ENCODE data around the gene MTCL1. TPM values are rescaled to one million over a fixed set of nuclear protein-coding genes. Genes with fewer than 3 reads are reported as not detected.

Gene MTCL1
- total and polyA plus RNA-seq, 2 donors (not counting 1 experiment from before 2014, with no cell fraction given): 35.0 to 56.0 TPM

GRCh38 chr18:8792688-8793316 lies 87.4 kb downstream of the MTCL1 start:
- H3K9ac ChIP-seq (ENCODE audit: insufficient read depth, low read length): no peak overlapping the region
- H3K4me1 ChIP-seq (ENCODE audit: control insufficient read depth, extremely low read depth, insufficient read depth, low read length): peaks cover 12% of the 10 kb centered on the region
- DNase-seq (ENCODE audit: low read depth in 2 of 2): no peak
- no peak overlapping the region for H3K27ac ChIP-seq (ENCODE audit: insufficient read depth, low read length)
- H3K4me2 ChIP-seq (ENCODE audit: extremely low read depth, insufficient read depth, low read length): no peak overlapping the region
- H3K4me3 ChIP-seq (replicated peaks in 1 of 4; ENCODE audit: control extremely low read depth in 1 of 4, insufficient read depth in 1 of 4, low read depth in 3 of 4, low read length in 4 of 4): no peak overlapping the region
- peaks cover 10% of the 10 kb centered on the region for H3K36me3 ChIP-seq (ENCODE audit: control insufficient read depth, insufficient read depth, low read length)
- no peaks in the 10 kb centered on the region for H3K27me3 ChIP-seq (ENCODE audit: control insufficient read depth, insufficient read depth, low read length)
- TF ChIP-seq CTCF (conservative IDR thresholded peaks at IDR 0.05 in 1 of 2, IDR thresholded peaks at IDR 0.05 in 1 of 2; ENCODE audit: low read depth in 1 of 2, low read length in 2 of 2): no peak
- no peak for TF ChIP-seq EZH2 (IDR thresholded peaks at IDR 0.05; ENCODE audit: low read length, missing control alignments)
- H3K9me3 ChIP-seq (ENCODE audit: control insufficient read depth, insufficient read depth, low read depth, low read length): no peaks in the 10 kb centered on the region
- H3K79me2 ChIP-seq (ENCODE audit: control insufficient read depth, insufficient read depth, low read length): no peaks in the 10 kb centered on the region
- H2AFZ ChIP-seq (ENCODE audit: low read length): no peak overlapping the region
- no peaks in the 10 kb centered on the region for H4K20me1 ChIP-seq (ENCODE audit: control insufficient read depth, extremely low read depth, insufficient read depth, low read length)

GRCh38 chr18:8793445-8794155 lies 88.2 kb downstream of the MTCL1 start:
- no peaks in the 10 kb centered on the region for H3K9me3 ChIP-seq (ENCODE audit: control insufficient read depth, insufficient read depth, low read depth, low read length)
- DNase-seq (ENCODE audit: low read depth in 2 of 2): peak in 1 of 2 donors; percentile 37
- H3K36me3 ChIP-seq (ENCODE audit: control insufficient read depth, insufficient read depth, low read length): peaks cover 15% of the 10 kb centered on the region
- no peaks in the 10 kb centered on the region for H3K27me3 ChIP-seq (ENCODE audit: control insufficient read depth, insufficient read depth, low read length)
- H4K20me1 ChIP-seq (ENCODE audit: control insufficient read depth, extremely low read depth, insufficient read depth, low read length): no peaks in the 10 kb centered on the region
- H3K27ac ChIP-seq (ENCODE audit: insufficient read depth, low read length): peak overlapping the region; percentile 46
- no peak overlapping the region for H3K9ac ChIP-seq (ENCODE audit: insufficient read depth, low read length)
- H3K4me1 ChIP-seq (ENCODE audit: control insufficient read depth, extremely low read depth, insufficient read depth, low read length): peaks cover 14% of the 10 kb centered on the region
- TF ChIP-seq CTCF (conservative IDR thresholded peaks at IDR 0.05 in 1 of 2, IDR thresholded peaks at IDR 0.05 in 1 of 2; ENCODE audit: low read depth in 1 of 2, low read length in 2 of 2): no peak
- no peak for TF ChIP-seq EZH2 (IDR thresholded peaks at IDR 0.05; ENCODE audit: low read length, missing control alignments)
- H3K79me2 ChIP-seq (ENCODE audit: control insufficient read depth, insufficient read depth, low read length): no peaks in the 10 kb centered on the region
- H3K4me2 ChIP-seq (ENCODE audit: extremely low read depth, insufficient read depth, low read length): no peak overlapping the region
- H3K4me3 ChIP-seq (replicated peaks in 1 of 4; ENCODE audit: control extremely low read depth in 1 of 4, insufficient read depth in 1 of 4, low read depth in 3 of 4, low read length in 4 of 4): no peak overlapping the region
- H2AFZ ChIP-seq (ENCODE audit: low read length): no peak overlapping the region

GRCh38 chr18:8794156-8794933 lies 89.0 kb downstream of the MTCL1 start:
- Histone ChIP-seq H3K9me3 (ENCODE audit: control insufficient read depth, insufficient read depth, low read depth, low read length) (no peaks in the 10 kb centered on the region), H3K79me2 (ENCODE audit: control insufficient read depth, insufficient read depth, low read length) (no peaks in the 10 kb centered on the region), H3K27me3 (ENCODE audit: control insufficient read depth, insufficient read depth, low read length) (no peaks in the 10 kb centered on the region), H3K36me3 (ENCODE audit: control insufficient read depth, insufficient read depth, low read length) (peaks cover 13% of the 10 kb centered on the region), H3K9ac (ENCODE audit: insufficient read depth, low read length) (no peak overlapping the region), H4K20me1 (ENCODE audit: control insufficient read depth, extremely low read depth, insufficient read depth, low read length) (no peaks in the 10 kb centered on the region), H3K4me2 (ENCODE audit: extremely low read depth, insufficient read depth, low read length) (no peak overlapping the region), H3K27ac (ENCODE audit: insufficient read depth, low read length) (peak overlapping the region; percentile 46), H3K4me1 (ENCODE audit: control insufficient read depth, extremely low read depth, insufficient read depth, low read length) (peaks cover 21% of the 10 kb centered on the region), H2AFZ (ENCODE audit: low read length) (no peak overlapping the region), H3K4me3 (replicated peaks in 1 of 4; ENCODE audit: control extremely low read depth in 1 of 4, insufficient read depth in 1 of 4, low read depth in 3 of 4, low read length in 4 of 4) (no peak overlapping the region)
- TF ChIP-seq CTCF (conservative IDR thresholded peaks at IDR 0.05 in 1 of 2, IDR thresholded peaks at IDR 0.05 in 1 of 2; ENCODE audit: low read depth in 1 of 2, low read length in 2 of 2) (no peak), EZH2 (IDR thresholded peaks at IDR 0.05; ENCODE audit: low read length, missing control alignments) (no peak)
- DNase-seq (ENCODE audit: low read depth in 2 of 2): peak; percentile 71 to 97
